ENCODE results near the gene SPRR1B. TPM values are rescaled to one million over a fixed set of nuclear protein-coding genes. Genes with fewer than 3 reads are reported as not detected.

Gene SPRR1B
- total RNA-seq: not detected

GRCh38 chr1:153030895-153031294 is at the start of gene SPRR1B:
Gene SPRR1B, plus strand, starts transcription at chr1:153031203. Its CDS starts 1,143 bp downstream, at chr1:153032346.
- ChIA-PET POLR2A (no interaction called here), CTCF (no interaction called here)
- H3K27ac Mint-ChIP-seq: no peak within 1 kb of the TSS

GRCh38 chr1:152982076-152982475 is 48.9 kb upstream of the SPRR1B start:
- Mint-ChIP-seq H3K9me3 (no peaks in the 10 kb centered on the region), H3K36me3 (no peaks in the 10 kb centered on the region), H3K27me3 (peaks cover 36% of the 10 kb centered on the region), H3K4me1 (ENCODE audit: low read depth) (no peaks in the 10 kb centered on the region), H3K4me3 (no peak overlapping the region), H3K27ac (no peak overlapping the region)
- no peak for DNase-seq
- ChIA-PET CTCF (no interaction called here), POLR2A (no interaction called here)
- intact Hi-C loops (cut with micrococcal nuclease): no loop called here

More at GRCh38 chr1:153030895-153031294, at the start of gene SPRR1B:
- H3K36me3 Mint-ChIP-seq: no peaks in the 10 kb centered on the region
- no peak for DNase-seq
- no peak within 1 kb of the TSS for H3K4me3 Mint-ChIP-seq
- intact Hi-C loops (cut with micrococcal nuclease): no loop called here
- peaks cover 14% of the 10 kb centered on the region for H3K27me3 Mint-ChIP-seq
- no peaks in the 10 kb centered on the region for H3K4me1 Mint-ChIP-seq (ENCODE audit: low read depth)
- H3K9me3 Mint-ChIP-seq: no peaks in the 10 kb centered on the region

- Mint-ChIP-seq H3K9me3 (peaks cover 2% of the 10 kb centered on the region), H3K4me1 (ENCODE audit: low read depth) (no peaks in the 10 kb centered on the region), H3K27me3 (peaks cover 44% of the 10 kb centered on the region), H3K36me3 (no peaks in the 10 kb centered on the region), H3K4me3 (no peak overlapping the region), H3K27ac (no peak overlapping the region)
- POLR2A ChIA-PET: no interaction called here
- intact Hi-C loops (cut with micrococcal nuclease): no loop called here
- CTCF ChIA-PET: no interaction called here
- DNase-seq: no peak
These were observed 47.8 kb upstream of the SPRR1B start for GRCh38 chr1:152983234-152983633.

- no peaks in the 10 kb centered on the region for H3K4me1 Mint-ChIP-seq (ENCODE audit: low read depth)
- no peak for DNase-seq
- peaks cover 2% of the 10 kb centered on the region for H3K9me3 Mint-ChIP-seq
- ChIA-PET CTCF (no interaction called here), POLR2A (interaction anchor here (0.8 kb wide), 1 partner anchor 17 kb away, joined by 3 read pairs; no protein-coding TSS in a partner anchor)
- no peak within 1 kb of the TSS for H3K4me3 Mint-ChIP-seq
- intact Hi-C loops (cut with micrococcal nuclease): no loop called here
- peaks cover 46% of the 10 kb centered on the region for H3K27me3 Mint-ChIP-seq
- no peaks in the 10 kb centered on the region for H3K36me3 Mint-ChIP-seq
- no peak within 1 kb of the TSS for H3K27ac Mint-ChIP-seq
These were observed 47.3 kb upstream of the SPRR1B start, which contains the start of gene SPRR1A for GRCh38 chr1:152983743-152984142. Gene SPRR1A, plus strand, starts transcription at chr1:152984081. Its CDS starts 1,150 bp downstream, at chr1:152985231.

GRCh38 chr1:152986578-152986977 is 44.4 kb upstream of the SPRR1B start:
- ChIA-PET POLR2A (no interaction called here), CTCF (no interaction called here)
- Mint-ChIP-seq H3K27ac (no peak overlapping the region), H3K27me3 (peaks cover 38% of the 10 kb centered on the region), H3K4me3 (no peak overlapping the region), H3K4me1 (ENCODE audit: low read depth) (no peaks in the 10 kb centered on the region), H3K36me3 (no peaks in the 10 kb centered on the region), H3K9me3 (peaks cover 2% of the 10 kb centered on the region)
- DNase-seq: no peak
- intact Hi-C loops (cut with micrococcal nuclease): no loop called here

GRCh38 chr1:152993186-152993585 is 37.8 kb upstream of the SPRR1B start:
- Mint-ChIP-seq H3K4me3 (no peak overlapping the region), H3K27me3 (peaks cover 7% of the 10 kb centered on the region), H3K27ac (no peak overlapping the region), H3K36me3 (no peaks in the 10 kb centered on the region), H3K4me1 (ENCODE audit: low read depth) (no peaks in the 10 kb centered on the region), H3K9me3 (no peaks in the 10 kb centered on the region)
- DNase-seq: no peak
- CTCF ChIA-PET: no interaction called here
- POLR2A ChIA-PET: no interaction called here
- intact Hi-C loops (cut with micrococcal nuclease): no loop called here

GRCh38 chr1:152995842-152996241 is 35.2 kb upstream of the SPRR1B start:
- POLR2A ChIA-PET: no interaction called here
- no peak for DNase-seq
- intact Hi-C loops (cut with micrococcal nuclease): no loop called here
- Mint-ChIP-seq H3K27me3 (peaks cover 12% of the 10 kb centered on the region), H3K36me3 (no peaks in the 10 kb centered on the region), H3K27ac (no peak overlapping the region), H3K4me3 (no peak overlapping the region), H3K9me3 (no peaks in the 10 kb centered on the region), H3K4me1 (ENCODE audit: low read depth) (no peaks in the 10 kb centered on the region)
- CTCF ChIA-PET: no interaction called here

- H3K4me3 Mint-ChIP-seq: no peak overlapping the region
- POLR2A ChIA-PET: no interaction called here
- CTCF ChIA-PET: no interaction called here
These were observed 34.2 kb upstream of the SPRR1B start for GRCh38 chr1:152996633-152997400.

GRCh38 chr1:152997901-152998300 is 33.1 kb upstream of the SPRR1B start:
- Mint-ChIP-seq H3K36me3 (no peaks in the 10 kb centered on the region), H3K27ac (no peak overlapping the region), H3K4me1 (ENCODE audit: low read depth) (no peaks in the 10 kb centered on the region), H3K9me3 (no peaks in the 10 kb centered on the region), H3K27me3 (peaks cover 14% of the 10 kb centered on the region), H3K4me3 (no peak overlapping the region)
- ChIA-PET CTCF (no interaction called here), POLR2A (no interaction called here)
- intact Hi-C loops (cut with micrococcal nuclease): no loop called here
- DNase-seq: no peak

More at GRCh38 chr1:152996633-152997400, 34.2 kb upstream of the SPRR1B start:
- H3K4me1 Mint-ChIP-seq (ENCODE audit: low read depth): no peaks in the 10 kb centered on the region
- intact Hi-C loops (cut with micrococcal nuclease): no loop called here
- H3K36me3 Mint-ChIP-seq: no peaks in the 10 kb centered on the region
- H3K9me3 Mint-ChIP-seq: no peaks in the 10 kb centered on the region
- no peak for DNase-seq
- no peak overlapping the region for H3K27ac Mint-ChIP-seq
- H3K27me3 Mint-ChIP-seq: peaks cover 14% of the 10 kb centered on the region

- no peaks in the 10 kb centered on the region for H3K36me3 Mint-ChIP-seq
- no peak for DNase-seq
- H3K27ac Mint-ChIP-seq: no peak overlapping the region
- no peak overlapping the region for H3K4me3 Mint-ChIP-seq
- CTCF ChIA-PET: no interaction called here
- peaks cover 14% of the 10 kb centered on the region for H3K27me3 Mint-ChIP-seq
- no peaks in the 10 kb centered on the region for H3K9me3 Mint-ChIP-seq
- no peaks in the 10 kb centered on the region for H3K4me1 Mint-ChIP-seq (ENCODE audit: low read depth)
- POLR2A ChIA-PET: no interaction called here
- intact Hi-C loops (cut with micrococcal nuclease): no loop called here
These were observed 32.5 kb upstream of the SPRR1B start for GRCh38 chr1:152998476-152998875.

GRCh38 chr1:152999818-153000217 is 31.2 kb upstream of the SPRR1B start:
- DNase-seq: no peak
- ChIA-PET POLR2A (no interaction called here), CTCF (no interaction called here)
- Mint-ChIP-seq H3K9me3 (no peaks in the 10 kb centered on the region), H3K36me3 (no peaks in the 10 kb centered on the region), H3K4me1 (ENCODE audit: low read depth) (no peaks in the 10 kb centered on the region), H3K4me3 (no peak overlapping the region), H3K27me3 (peaks cover 16% of the 10 kb centered on the region), H3K27ac (no peak overlapping the region)
- intact Hi-C loops (cut with micrococcal nuclease): no loop called here

GRCh38 chr1:153000294-153000693 is 30.7 kb upstream of the SPRR1B start:
- intact Hi-C loops (cut with micrococcal nuclease): no loop called here
- no peak overlapping the region for H3K4me3 Mint-ChIP-seq
- ChIA-PET CTCF (no interaction called here), POLR2A (no interaction called here)
- no peaks in the 10 kb centered on the region for H3K36me3 Mint-ChIP-seq
- no peak overlapping the region for H3K27ac Mint-ChIP-seq
- H3K4me1 Mint-ChIP-seq (ENCODE audit: low read depth): no peaks in the 10 kb centered on the region
- no peak for DNase-seq
- H3K27me3 Mint-ChIP-seq: peaks cover 13% of the 10 kb centered on the region
- H3K9me3 Mint-ChIP-seq: no peaks in the 10 kb centered on the region

- no peak within 1 kb of the TSS for H3K27ac Mint-ChIP-seq
- no peak within 1 kb of the TSS for H3K4me3 Mint-ChIP-seq
- intact Hi-C loops (cut with micrococcal nuclease): no loop called here
- no peaks in the 10 kb centered on the region for H3K4me1 Mint-ChIP-seq (ENCODE audit: low read depth)
- no peak for DNase-seq
- POLR2A ChIA-PET: interaction anchor here (0.7 kb wide), 1 partner anchor 17 kb away, joined by 3 read pairs; the partner anchor contains the start of gene SPRR1A
- no peaks in the 10 kb centered on the region for H3K36me3 Mint-ChIP-seq
- H3K9me3 Mint-ChIP-seq: no peaks in the 10 kb centered on the region
- H3K27me3 Mint-ChIP-seq: peaks cover 13% of the 10 kb centered on the region
- CTCF ChIA-PET: no interaction called here
These were observed 29.6 kb upstream of the SPRR1B start, which contains the start of gene SPRR3 for GRCh38 chr1:153001382-153001781. Gene SPRR3, plus strand, starts transcription at chr1:153001749. Its CDS starts 1,272 bp downstream, at chr1:153003021.

Data from activated CD4-positive, alpha-beta memory T cell treated with anti-CD3 and anti-CD28 coated beads for 36 hours (primary cell).